GM12878 (cell line): Measurements from ENCODE around the gene TRIM43. TPM values are rescaled to one million over a fixed set of nuclear protein-coding genes. Genes with fewer than 3 reads are reported as not detected.
"Not testable (repeated sequence)": the region's sequence is repeated elsewhere in the genome, so short reads cannot be mapped to it uniquely, and the experiment has no call there.

Experiments used
- ATAC-seq: fragments of 200-7000 bp; cut with Tn5 transposase; 3 replicates; pipeline ENCODE4 v1.9.1; 2020; ENCODE audit warnings: mild to moderate bottlenecking, moderate library complexity
- BruUV-seq: library from RNA; stranded (reverse); fragments of 400-500 nt; replicated peaks from 2 replicates; lab custom pipeline; 2021; lab: Mats Ljungman, UMichigan
- CTCF ChIA-PET: fragments of 300-600 bp; sonication (Branson Sonifier 250); formaldehyde crosslinking; extraction: SDS; loops from one replicate; lab custom pipeline; 2021; ENCODE audit warnings: inconsistent platforms; lab: Yijun Ruan, JAX
- POLR2A ChIA-PET: fragments of 350-600 bp; formaldehyde crosslinking; extraction: SDS; loops from one replicate; lab custom pipeline; 2021; ENCODE audit warnings: inconsistent platforms; lab: Charles Lee
- RAD21 ChIA-PET: fragments of 300-600 bp; sonication (Branson Sonifier 250); formaldehyde crosslinking; loops from one replicate; lab custom pipeline; 2023; ENCODE audit warnings: antibody characterized with exemption; ENCODE audit not compliant: unreplicated experiment; lab: Charles Lee
- SMC1A ChIA-PET: fragments of 300-600 bp; sonication (Branson Sonifier 250); formaldehyde crosslinking; loops from one replicate; lab custom pipeline; 2023; ENCODE audit not compliant: unreplicated experiment, uncharacterized antibody; lab: Charles Lee
- DNase-seq: peaks from one replicate; pipeline ENCODE4 v3.0.0-alpha.2; 2011; ENCODE audit warnings: low read depth, low spot score
- FAIRE-seq: peaks from 3 replicates; lab custom pipeline; 2011; peaks lifted over from hg19 to GRCh38; lab: Jason Lieb, UNC
- H2AFZ ChIP-seq: 2 replicates; pipeline ENCODE4 v1.6.0; 2011; ENCODE audit warnings: low read depth, low read length, control low read depth; ENCODE audit not compliant: control insufficient read depth
- H3K27ac ChIP-seq: 2 replicates; pipeline ENCODE4 v1.5.1; 2011; ENCODE audit warnings: control low read depth; ENCODE audit not compliant: control insufficient read depth, insufficient read depth
- H3K27me3 ChIP-seq, 2 experiments: replicated peaks in 1 of 2; 2 replicates each; pipeline versions ENCODE4 v1.6.0 to v1.6.1; 2011; ENCODE audit warnings: low read length in 1 of 2; ENCODE audit not compliant: control insufficient read depth in 2 of 2, insufficient read depth in 2 of 2
- H3K36me3 ChIP-seq, 2 experiments: 2 replicates each; pipeline ENCODE4 v1.5.1; 2011; ENCODE audit warnings: low read length in 1 of 2; ENCODE audit not compliant: control insufficient read depth in 2 of 2, insufficient read depth in 2 of 2
- H3K4me1 ChIP-seq: 2 replicates; pipeline ENCODE4 v1.6.1; 2011; ENCODE audit warnings: mild to moderate bottlenecking, low read length, moderate library complexity, mixed read lengths; ENCODE audit not compliant: control insufficient read depth, insufficient read depth
- H3K4me2 ChIP-seq: 2 replicates; pipeline ENCODE4 v1.6.0; 2011; ENCODE audit warnings: control low read depth; ENCODE audit not compliant: control insufficient read depth, insufficient read depth
- H3K4me3 ChIP-seq: fragments of 200-600 bp; sonication (generic); 2 replicates; pipeline ENCODE4 v1.5.1; 2016
- H3K79me2 ChIP-seq: 2 replicates; pipeline ENCODE4 v1.6.0; 2011; ENCODE audit warnings: low read length; ENCODE audit not compliant: control insufficient read depth, insufficient read depth
- H3K9ac ChIP-seq: 2 replicates; pipeline ENCODE4 v1.8.0; 2011; ENCODE audit warnings: low read length, control low read depth, mixed read lengths; ENCODE audit not compliant: control insufficient read depth, insufficient read depth
- H3K9me3 ChIP-seq: replicated peaks from 3 replicates; pipeline ENCODE4 v1.5.1; 2011; ENCODE audit warnings: mild to moderate bottlenecking, low read length; ENCODE audit not compliant: control insufficient read depth, insufficient read depth
- H4K20me1 ChIP-seq: 2 replicates; pipeline ENCODE4 v1.6.0; 2011; ENCODE audit not compliant: control insufficient read depth, insufficient read depth
- WGBS: methylation state at CpG from one replicate; pipeline ENCODE4 v1.1.6; 2016; ENCODE audit warnings: low lambda C conversion rate; ENCODE audit not compliant: insufficient replicate concordance, insufficient coverage; ENCODE audit errors: missing lambda C conversion rate; 5-methylcytosine and 5-hydroxymethylcytosine counted together
- in situ Hi-C: fragments of 300-500 bp; cut with MboI; formaldehyde crosslinking; loops from 9 replicates; pipeline ENCODE4 v1.14.3; 2018; ENCODE audit warnings: mixed read lengths
- intact Hi-C: fragments of 100-400 bp; cut with micrococcal nuclease; formaldehyde crosslinking; loops from one replicate; pipeline ENCODE4 v1.14.2; 2022; ENCODE audit not compliant: unreplicated experiment
- polyA plus RNA-seq, 11 experiments: library from polyadenylated mRNA; depleted of rRNA in 4 of 11; unstranded in 6 of 11; stranded (reverse) in 5 of 11; fragments of >200 nt; fragmentation: Nextera tagmentation in 4 of 11; fragmentation: Illumina TruSeq in 1 of 11; extraction: Ambion mirVana in 4 of 11; extraction: Trizol in 1 of 11; gene quantifications; 1 replicate in 1 of 11; 2 replicates in 10 of 11; pipeline versions ENCODE4 v1.2.1 to v1.2.3, GENCODE V29; 2011 to 2016; ENCODE audit warnings: inconsistent platforms in 2 of 11, missing spikeins in 2 of 11, low read depth in 1 of 11
- total RNA-seq, 4 experiments: library from RNA; depleted of rRNA in 3 of 4; stranded (reverse); fragments of >200 nt in 3 of 4; fragmentation: Illumina TruSeq in 1 of 4; extraction: Trizol in 1 of 4; gene quantifications; 2 replicates each; pipeline versions ENCODE4 v1.2.1 to v1.2.3, GENCODE V29; 2013 to 2021

The TRIM43 gene
- total and polyA plus RNA-seq, 10 of the 15 experiments (the other 5 are each of a cell fraction or from before 2014, with no cell fraction given), result not detected

DNA sequence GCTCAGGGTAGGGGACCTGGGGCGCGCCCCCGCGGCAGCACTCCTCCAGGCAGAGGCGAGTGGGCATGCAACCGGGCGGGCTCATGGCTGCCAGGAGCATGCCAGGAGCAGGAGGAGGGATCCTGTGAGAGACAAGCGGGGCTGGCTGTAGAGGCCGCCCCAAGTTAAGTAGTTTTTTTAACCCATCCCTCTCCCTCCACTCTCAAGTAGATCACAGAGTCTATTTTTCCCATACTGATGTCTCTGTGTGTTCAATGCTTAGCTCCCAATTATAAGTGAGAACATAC, 49.4 kb downstream of the TRIM43 start:
- FAIRE-seq, intact Hi-C loops, in situ Hi-C loops, H3K9me3 ChIP-seq, H3K27me3 ChIP-seq, DNase-seq, CTCF ChIA-PET, POLR2A ChIA-PET, H2AFZ ChIP-seq, H3K9ac ChIP-seq, H4K20me1 ChIP-seq, H3K36me3 ChIP-seq, H3K27ac ChIP-seq, H3K4me2 ChIP-seq, H3K79me2 ChIP-seq, H3K4me3 ChIP-seq, BruUV-seq, ATAC-seq, RAD21 ChIA-PET, SMC1A ChIA-PET, H3K4me1 ChIP-seq: not testable (repeated sequence)
- no CpG with 5 or more reads among the region's 9 CpGs for WGBS

DNA sequence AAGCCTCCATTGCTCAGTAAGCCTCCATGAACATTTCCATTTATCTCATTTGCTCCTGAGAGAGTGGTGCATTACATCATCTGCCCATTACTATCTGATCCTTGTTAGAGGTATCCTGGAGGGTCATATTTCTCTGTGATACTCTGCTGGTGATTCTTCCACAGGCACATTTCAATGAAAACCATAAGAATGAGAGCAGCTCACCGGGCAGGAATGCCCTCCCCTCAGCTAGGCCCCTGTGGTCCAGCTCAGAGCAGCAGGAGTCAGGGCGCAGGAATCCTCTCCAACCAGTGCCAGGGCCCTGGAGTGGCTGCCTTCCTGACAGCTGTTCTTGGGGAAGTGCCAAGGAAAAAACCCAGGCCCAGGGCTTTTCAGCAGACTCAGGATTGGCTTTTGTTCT, 50.0 kb downstream of the TRIM43 start:
- H4K20me1 ChIP-seq, H3K27ac ChIP-seq, H2AFZ ChIP-seq, SMC1A ChIA-PET, in situ Hi-C loops, H3K4me1 ChIP-seq, H3K4me3 ChIP-seq, H3K79me2 ChIP-seq, H3K36me3 ChIP-seq, ATAC-seq, RAD21 ChIA-PET, H3K9ac ChIP-seq, H3K4me2 ChIP-seq, BruUV-seq, H3K9me3 ChIP-seq, FAIRE-seq, H3K27me3 ChIP-seq, DNase-seq, POLR2A ChIA-PET, intact Hi-C loops, CTCF ChIA-PET: not testable (repeated sequence)
- WGBS, result 0% methylated on average over 1 of the region's 2 CpGs

GRCh38 chr2:95642360-95642759, 50.6 kb downstream of the TRIM43 start:
- WGBS, result 31% methylated on average over 2 of the region's 2 CpGs
- not testable (repeated sequence) for H3K9me3 ChIP-seq, FAIRE-seq

DNA sequence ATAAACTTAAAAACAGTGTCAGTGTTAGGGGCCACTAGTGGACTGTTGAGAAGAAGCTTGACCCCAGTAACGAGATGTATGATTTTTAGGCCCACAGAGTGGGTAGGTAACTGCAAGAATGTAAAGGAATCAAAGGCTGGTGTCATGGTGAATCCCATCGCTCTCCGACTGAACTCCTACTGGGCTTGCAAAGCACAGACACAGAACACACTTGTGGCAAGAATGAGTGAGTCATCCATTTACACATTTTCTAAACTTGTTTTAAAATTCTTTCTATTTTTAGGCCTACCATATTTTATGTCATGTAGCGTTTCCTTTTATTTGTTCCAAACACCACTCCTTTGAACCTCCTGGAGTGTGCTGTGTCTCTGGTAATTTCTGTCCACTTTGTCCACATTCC, 51.1 kb downstream of the TRIM43 start:
- in situ Hi-C loops, H3K27ac ChIP-seq, CTCF ChIA-PET, POLR2A ChIA-PET, H3K36me3 ChIP-seq, H3K9ac ChIP-seq, H3K4me2 ChIP-seq, H3K4me3 ChIP-seq, FAIRE-seq, H3K27me3 ChIP-seq, intact Hi-C loops, H3K79me2 ChIP-seq, DNase-seq, H3K9me3 ChIP-seq, H2AFZ ChIP-seq, RAD21 ChIA-PET, H3K4me1 ChIP-seq, H4K20me1 ChIP-seq, BruUV-seq, ATAC-seq, SMC1A ChIA-PET: not testable (repeated sequence)
- WGBS, result 0% methylated on average over 1 of the region's 4 CpGs

More at GRCh38 chr2:95642360-95642759, 50.6 kb downstream of the TRIM43 start:
- H4K20me1 ChIP-seq, intact Hi-C loops, H3K4me1 ChIP-seq, CTCF ChIA-PET, DNase-seq, RAD21 ChIA-PET, H3K4me2 ChIP-seq, H2AFZ ChIP-seq, BruUV-seq, H3K27ac ChIP-seq, SMC1A ChIA-PET, H3K4me3 ChIP-seq, H3K36me3 ChIP-seq, H3K27me3 ChIP-seq, ATAC-seq, in situ Hi-C loops, H3K79me2 ChIP-seq, H3K9ac ChIP-seq, POLR2A ChIA-PET: not testable (repeated sequence)
